ENCODE measurements around the gene FAT4. TPM values are rescaled to one million over a fixed set of nuclear protein-coding genes. Genes with fewer than 3 reads are reported as not detected.

The FAT4 gene
- polyA plus RNA-seq, 1 of the 3 experiments (the other 2 are of a cell fraction): 6.6 TPM

GRCh38 chr4:125311503-125311902 is 3.3 kb upstream of the FAT4 start:
- Histone ChIP-seq H3K4me1 (ENCODE audit: control insufficient read depth in 1 of 2, insufficient read depth in 2 of 2, low read depth in 1 of 2, low read length in 1 of 2) (peaks cover 5 to 12% of the 10 kb centered on the region in 2 experiments; a peak in 3 of 4 replicates), H3K27me3 (ENCODE audit: insufficient read depth) (no peaks in the 10 kb centered on the region), H4K20me1 (ENCODE audit: insufficient read depth) (no peaks in the 10 kb centered on the region), H3K36me3 (replicated peaks in 1 of 2; ENCODE audit: control insufficient read depth in 1 of 2, insufficient read depth in 2 of 2, low read length in 1 of 2) (no peaks in the 10 kb centered on the region), H3K9ac (no peak overlapping the region), H2AFZ (ENCODE audit: low read depth) (no peak overlapping the region), H3K79me2 (ENCODE audit: insufficient read depth) (peaks cover 9% of the 10 kb centered on the region), H3F3A (replicated peaks; ENCODE audit: insufficient read depth) (peaks cover 10% of the 10 kb centered on the region), H3K27ac (ENCODE audit: low read depth in 2 of 2, low read length in 1 of 2) (no peak overlapping the region), H3K4me2 (no peak overlapping the region), H3K9me2 (0 out of 2 replicates have a peak, but pooled peaks cover 4% of the 10 kb centered on the region), H3K4me3 (ENCODE audit: low read depth in 2 of 2, low read length in 1 of 2) (no peak overlapping the region), H3K9me3 (peaks cover 6% of the 10 kb centered on the region; the same call in 1 of the 2 replicates)
- DNase-seq: no peak
- CTCF ChIA-PET: interaction anchor here (0.6 to 0.8 kb wide), 3 partner anchors 13 to 440 kb away, joined by 3 read pairs; no protein-coding TSS in a partner anchor
- TF ChIP-seq NFIC (IDR thresholded peaks at IDR 0.05; ENCODE audit: borderline replicate concordance): no peak
- WGBS (ENCODE audit: low lambda C conversion rate): 39% methylated on average over 2 of the region's 2 CpGs
- POLR2A ChIA-PET: no interaction called here

- Histone ChIP-seq H3K9me3 (peaks cover 6% of the 10 kb centered on the region; the same call in 1 of the 2 replicates), H4K20me1 (ENCODE audit: insufficient read depth) (peaks cover 6% of the 10 kb centered on the region; the same call in 1 of the 2 replicates), H3K4me1 (ENCODE audit: control insufficient read depth in 1 of 2, insufficient read depth in 2 of 2, low read depth in 1 of 2, low read length in 1 of 2) (peaks cover 5 to 28% of the 10 kb centered on the region in 2 experiments; a peak in 3 of 4 replicates), H2AFZ (ENCODE audit: low read depth) (peak overlapping the region; percentile 93; the same call in 1 of the 2 replicates), H3K27ac (ENCODE audit: low read depth in 2 of 2, low read length in 1 of 2) (peak overlapping the region; percentile 66 to 84; a peak in 2 of 4 replicates), H3K79me2 (ENCODE audit: insufficient read depth) (peaks cover 29% of the 10 kb centered on the region), H3K9me2 (no peaks in the 10 kb centered on the region), H3F3A (replicated peaks; ENCODE audit: insufficient read depth) (peaks cover 10% of the 10 kb centered on the region), H3K4me3 (ENCODE audit: low read depth in 2 of 2, low read length in 1 of 2) (no peak overlapping the region; a peak in 1 of 4 replicates), H3K4me2 (peak overlapping the region; percentile 91; the same call in 1 of the 2 replicates), H3K27me3 (ENCODE audit: insufficient read depth) (no peaks in the 10 kb centered on the region), H3K36me3 (replicated peaks in 1 of 2; ENCODE audit: control insufficient read depth in 1 of 2, insufficient read depth in 2 of 2, low read length in 1 of 2) (peaks cover 4 to 8% of the 10 kb centered on the region in 2 experiments), H3K9ac (no peak overlapping the region)
- WGBS (ENCODE audit: low lambda C conversion rate): 2% methylated on average over 7 of the region's 7 CpGs
- POLR2A ChIA-PET: interaction anchor here (0.6 kb wide), 1 partner anchor 1271 kb away, joined by 3 read pairs; no protein-coding TSS in a partner anchor
- CTCF ChIA-PET: interaction anchor here (0.5 to 2.3 kb wide), 36 partner anchors 9 to 1832 kb away, joined by 3 to 26 read pairs (median 3); no protein-coding TSS in a partner anchor
- DNase-seq: peak; percentile 59
- TF ChIP-seq MAX (IDR thresholded peaks at IDR 0.05; ENCODE audit: low read depth) (peak; percentile 70; the same call in 1 of the 2 replicates), MEF2A (IDR thresholded peaks at IDR 0.05; ENCODE audit: borderline replicate concordance, low read depth) (no peak), FOSL2 (IDR thresholded peaks at IDR 0.05; ENCODE audit: borderline replicate concordance, low read depth) (no peak), TEAD4 (IDR thresholded peaks at IDR 0.05; ENCODE audit: borderline replicate concordance, insufficient read depth) (no peak), CTCF (IDR thresholded peaks at IDR 0.05) (peak; percentile 91), YY1 (IDR thresholded peaks at IDR 0.05; ENCODE audit: low read depth) (no peak), POLR2AphosphoS5 (IDR thresholded peaks at IDR 0.05; ENCODE audit: low read depth, low read length) (no peak), FOXM1 (IDR thresholded peaks at IDR 0.05; ENCODE audit: low read depth) (no peak), NRF1 (IDR thresholded peaks at IDR 0.05; ENCODE audit: low read depth, low read length) (no peak), RFX5 (IDR thresholded peaks at IDR 0.05; ENCODE audit: low read length) (peak; percentile 28; the same call in 1 of the 2 replicates), NFIC (IDR thresholded peaks at IDR 0.05; ENCODE audit: borderline replicate concordance) (no peak; the same call in 1 of the 2 replicates), SIN3A (IDR thresholded peaks at IDR 0.05; ENCODE audit: borderline replicate concordance, low read depth, low read length) (no peak), EZH2phosphoT487 (IDR thresholded peaks at IDR 0.05; ENCODE audit: borderline replicate concordance, low read depth) (no peak), RCOR1 (IDR thresholded peaks at IDR 0.05; ENCODE audit: low read length) (0 out of 2 replicates have a peak, but pooled peaks have one; percentile 24), MXI1 (IDR thresholded peaks at IDR 0.05; ENCODE audit: low read depth, low read length) (peak; percentile 49; the same call in 1 of the 2 replicates), IRF3 (IDR thresholded peaks at IDR 0.05; ENCODE audit: low read depth, low read length) (no peak), JUND (IDR thresholded peaks at IDR 0.05) (no peak), FOXJ3 (CRISPR knock-in tag; IDR thresholded peaks at IDR 0.05) (no peak), USF2 (IDR thresholded peaks at IDR 0.05; ENCODE audit: borderline replicate concordance, low read depth, low read length) (no peak), TCF12 (IDR thresholded peaks at IDR 0.05) (peak; percentile 37), GATA2 (CRISPR knock-in tag; IDR thresholded peaks at IDR 0.05) (no peak), RXRA (IDR thresholded peaks at IDR 0.05; ENCODE audit: borderline replicate concordance, low read depth) (no peak), PBX3 (IDR thresholded peaks at IDR 0.05) (peak; percentile 40)
Measured at GRCh38 chr4:125313497-125313896, 1.3 kb upstream of the FAT4 start.

Data from SK-N-SH (cell line).